GM21786 (cell line): ENCODE data around the gene GCM1.

ENCODE experiments used
- ATAC-seq: cut with Tn5 transposase; IDR thresholded peaks from one replicate; pipeline ENCODE4 v1.9.1; 2021; ENCODE audit not compliant: unreplicated experiment

The GCM1 gene

GRCh38 chr6:53111865-53112264, 36.8 kb downstream of the GCM1 start:
- no peak for ATAC-seq

DNA sequence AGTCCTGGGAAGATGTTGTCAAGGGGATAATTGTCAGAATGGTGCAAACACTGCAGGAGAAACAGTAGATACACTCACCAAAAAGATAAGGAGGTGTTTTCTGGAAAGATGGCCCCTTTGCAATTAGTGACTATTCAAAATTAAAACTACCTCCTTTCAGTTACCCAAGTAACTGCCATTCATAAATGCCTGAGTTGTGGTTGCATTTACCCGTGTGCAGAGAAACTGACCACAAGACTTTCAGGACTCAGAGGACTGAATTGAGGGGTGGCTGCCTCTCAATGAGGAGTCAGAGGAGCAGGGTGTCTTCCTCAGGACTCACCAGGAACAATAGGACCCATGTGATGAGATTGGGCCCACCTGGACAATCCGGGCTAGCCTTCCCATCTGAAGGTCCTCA, 39.0 kb downstream of the GCM1 start:
- ATAC-seq, result peak; percentile 75

- ATAC-seq, result no peak
Measured at GRCh38 chr6:53107091-53107490, 41.5 kb downstream of the GCM1 start.

GRCh38 chr6:53104916-53105315, 43.7 kb downstream of the GCM1 start:
- ATAC-seq, result no peak

DNA sequence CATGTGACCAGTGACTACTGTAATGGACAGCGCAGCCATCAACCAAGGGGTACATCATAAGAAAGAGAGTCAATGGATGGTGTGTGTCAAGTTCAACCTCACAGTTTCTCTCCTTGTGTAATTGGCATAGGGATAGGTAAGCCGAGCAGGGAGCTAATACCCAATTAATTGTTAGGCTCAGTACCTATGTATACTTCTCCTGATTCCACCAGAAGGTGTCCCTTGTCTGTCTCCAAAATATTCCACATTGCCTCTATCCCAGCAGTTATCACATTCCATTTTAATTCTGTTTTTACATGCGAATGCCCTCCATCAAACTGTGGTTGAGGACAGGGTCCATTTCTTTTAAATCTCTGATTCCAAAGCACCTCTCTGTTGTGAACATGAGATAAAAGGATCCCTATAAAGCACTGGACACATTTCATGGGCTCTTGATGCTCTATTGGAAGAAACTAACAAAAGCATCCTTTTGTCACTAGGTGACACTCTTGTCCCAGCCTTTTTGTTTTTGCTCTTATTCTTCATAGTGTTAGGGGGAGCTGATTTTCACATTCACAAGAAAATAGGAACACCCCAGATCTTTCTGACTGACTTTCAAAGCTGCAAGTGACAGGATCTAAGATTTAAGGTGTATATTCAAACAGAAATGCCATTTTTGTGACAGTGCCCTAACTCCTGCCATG, 44.5 kb downstream of the GCM1 start:
- no peak for ATAC-seq

- ATAC-seq, result no peak
Measured at GRCh38 chr6:53101006-53101405, 47.6 kb downstream of the GCM1 start.

- no peak for ATAC-seq
Measured at GRCh38 chr6:53100561-53100960, 48.1 kb downstream of the GCM1 start.

GRCh38 chr6:53095716-53096115, 52.9 kb downstream of the GCM1 start:
- ATAC-seq, result no peak

GRCh38 chr6:53095270-53095669, 53.4 kb downstream of the GCM1 start:
- no peak for ATAC-seq

DNA sequence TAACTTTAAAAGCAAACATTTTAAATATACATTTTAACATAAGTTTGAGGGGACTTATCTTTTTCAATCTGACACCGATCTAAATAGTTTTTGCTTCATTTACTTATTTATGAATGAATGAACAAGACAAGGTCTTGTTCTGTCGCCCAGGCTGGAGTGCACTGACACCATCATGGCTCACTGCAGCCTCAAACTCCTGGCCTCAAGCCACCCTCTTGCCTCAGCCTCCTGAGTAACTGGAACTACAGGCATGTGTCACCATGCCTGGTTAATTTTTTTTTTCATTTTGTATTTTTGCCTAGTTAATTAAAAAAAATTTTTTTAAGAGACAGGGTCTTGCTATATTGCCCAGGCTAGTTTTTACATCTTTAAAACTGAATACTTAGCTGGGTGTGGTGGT, 58.1 kb downstream of the GCM1 start:
- ATAC-seq, result no peak

DNA sequence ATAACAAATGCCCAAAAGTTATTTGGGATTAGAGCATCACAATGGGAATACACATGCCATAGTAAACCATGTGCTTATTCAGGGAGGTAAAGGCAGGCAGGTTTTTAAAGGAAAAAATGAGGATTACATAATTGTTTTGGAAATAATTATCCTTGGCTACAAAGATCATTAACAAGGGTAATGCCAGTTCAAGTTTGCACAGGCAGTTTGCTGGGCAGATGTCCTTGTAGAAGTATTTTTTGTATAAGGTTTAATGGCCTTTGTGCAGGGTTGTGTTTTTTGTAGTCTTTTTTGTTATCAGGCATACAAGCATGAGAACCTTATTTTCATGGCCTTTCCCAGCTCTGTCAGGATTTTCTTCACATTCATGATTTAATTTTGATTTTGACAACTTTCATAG, 58.7 kb downstream of the GCM1 start:
- no peak for ATAC-seq

DNA sequence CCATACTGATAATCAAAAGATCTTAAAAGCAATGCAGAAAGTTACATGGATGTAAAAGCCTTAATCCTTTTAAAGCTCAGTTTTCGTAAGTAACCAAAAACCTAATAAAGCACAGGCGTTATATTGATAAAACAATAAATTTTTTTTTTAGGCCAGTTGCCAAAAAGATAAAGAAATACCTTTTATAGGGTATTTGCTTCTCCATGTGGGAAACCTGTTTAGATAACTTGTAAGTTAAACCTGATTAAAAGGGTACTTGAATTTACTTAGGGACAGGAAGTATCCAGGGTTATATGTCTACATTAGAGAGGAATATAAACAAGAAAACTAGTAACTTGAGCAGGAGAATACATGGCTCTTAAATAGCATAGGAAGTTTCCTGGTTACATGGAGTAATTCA, 62.3 kb downstream of the GCM1 start:
- ATAC-seq, result no peak

DNA sequence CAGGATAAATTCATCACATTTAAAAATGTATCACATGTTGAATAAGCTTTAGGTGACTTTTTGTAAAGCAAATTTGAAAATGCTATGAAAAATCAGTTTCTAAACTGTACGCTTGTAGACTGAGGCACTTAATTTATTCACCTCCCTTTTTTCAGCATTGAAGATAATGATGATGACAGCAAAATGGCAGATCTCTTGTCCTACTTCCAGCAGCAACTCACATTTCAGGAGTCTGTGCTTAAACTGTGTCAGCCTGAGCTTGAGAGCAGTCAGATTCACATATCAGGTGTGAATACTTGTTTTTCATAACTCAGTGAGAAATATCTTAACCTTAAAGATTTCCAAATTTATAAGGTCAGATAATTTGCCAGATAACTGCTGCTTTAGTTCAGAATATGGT, 67.8 kb downstream of the GCM1 start:
- ATAC-seq, result no peak
